GM19395 (cell line): ENCODE results near the gene CA12.

Experiments
- ATAC-seq: cut with Tn5 transposase; IDR thresholded peaks from one replicate; pipeline ENCODE4 v1.9.1; 2021; ENCODE audit warnings: mild to moderate bottlenecking, moderate library complexity; ENCODE audit not compliant: unreplicated experiment

Gene CA12

DNA sequence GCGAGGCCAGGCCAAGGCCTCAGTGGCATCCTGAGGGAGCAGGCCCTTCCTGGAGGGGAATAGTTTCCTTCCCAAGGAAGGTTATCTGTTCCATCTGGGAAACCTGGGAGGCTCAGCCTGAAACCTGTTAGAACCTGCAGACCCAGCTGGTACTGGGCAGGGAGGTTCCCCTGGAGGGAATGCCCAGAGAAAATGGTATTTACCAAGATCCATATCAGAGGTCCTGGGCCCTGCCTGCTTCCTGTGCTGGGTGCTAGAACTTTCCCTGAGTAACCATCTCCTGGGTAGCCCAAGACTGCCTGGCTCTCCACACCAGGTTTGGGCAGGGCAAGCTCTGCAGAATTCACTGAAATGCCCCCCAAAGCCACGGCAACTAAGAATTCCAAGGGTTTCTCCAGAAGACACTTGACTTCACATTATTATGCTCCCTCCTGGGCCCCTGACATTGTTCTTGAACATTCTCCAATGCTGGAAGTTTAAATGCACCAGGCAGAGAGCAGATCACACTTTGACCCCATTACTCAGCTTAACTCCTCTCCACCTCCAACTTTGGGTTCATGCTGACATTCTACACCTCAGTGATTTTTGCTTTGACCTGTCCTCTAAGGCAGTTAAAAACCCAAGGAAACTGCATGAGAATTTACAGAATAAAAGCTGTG is 2.0 kb downstream of the CA12 start:
- no peak for ATAC-seq

DNA sequence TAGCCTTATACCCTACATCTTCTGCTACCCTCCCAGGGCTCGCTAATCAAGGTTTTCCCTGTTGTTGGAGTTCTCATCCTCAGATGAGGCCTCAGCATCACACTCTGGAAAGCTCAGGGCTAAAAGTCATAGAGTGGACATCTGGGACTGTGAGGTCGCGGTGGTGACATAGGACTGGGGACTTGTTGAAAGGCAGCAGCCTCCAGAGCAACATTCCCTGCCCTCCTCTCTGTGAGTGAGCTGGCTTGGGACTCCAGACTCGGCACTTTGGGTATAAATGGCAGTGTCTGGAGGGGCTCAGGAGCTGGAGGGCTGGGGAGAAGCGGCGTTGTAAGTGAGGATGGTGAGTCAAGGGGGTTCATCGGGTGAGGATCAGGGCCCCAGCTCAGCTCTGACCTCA is 2.7 kb downstream of the CA12 start:
- ATAC-seq, result no peak

DNA sequence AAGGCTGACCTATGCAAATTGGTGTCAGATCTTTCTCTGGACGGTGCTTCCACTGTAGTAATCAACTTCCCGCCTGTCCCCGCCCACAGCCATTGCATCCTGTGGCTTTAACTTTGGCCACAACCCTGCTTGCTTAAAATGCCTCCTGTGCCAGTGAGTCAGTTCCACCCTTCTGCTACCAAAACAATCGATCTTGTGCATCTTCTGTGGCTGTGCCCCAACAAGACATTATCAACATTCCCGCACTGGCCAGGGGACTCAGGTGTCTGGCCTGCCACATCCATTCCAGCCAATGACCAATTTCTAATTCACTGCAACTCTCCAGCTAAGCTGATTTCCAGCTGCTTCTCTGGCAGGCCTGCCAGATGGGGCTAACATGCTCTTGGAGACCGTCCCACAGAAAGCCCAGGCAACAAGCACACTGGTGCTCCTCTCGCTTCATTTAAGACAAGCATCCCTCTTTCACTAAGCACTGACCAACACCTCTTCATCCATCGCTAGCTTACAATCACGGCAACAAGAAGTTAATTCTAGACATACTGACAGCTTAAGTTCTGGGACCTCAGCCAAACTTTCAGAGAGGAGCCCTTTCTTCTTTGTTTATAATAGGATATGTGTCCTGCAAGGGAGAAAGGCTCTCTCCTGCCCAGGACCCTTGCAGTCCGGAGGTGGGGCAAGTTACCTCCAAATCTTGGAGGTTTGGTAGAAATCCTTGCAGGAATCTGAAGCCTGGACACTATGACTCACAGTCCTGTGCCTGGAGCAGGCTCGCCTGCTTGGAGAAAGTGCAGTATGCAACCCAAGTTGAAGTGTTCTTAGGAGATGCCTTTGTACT is 6.7 kb downstream of the CA12 start:
- ATAC-seq, result no peak

- ATAC-seq, result no peak
These were observed 7.6 kb downstream of the CA12 start for GRCh38 chr15:63373866-63374548.

DNA sequence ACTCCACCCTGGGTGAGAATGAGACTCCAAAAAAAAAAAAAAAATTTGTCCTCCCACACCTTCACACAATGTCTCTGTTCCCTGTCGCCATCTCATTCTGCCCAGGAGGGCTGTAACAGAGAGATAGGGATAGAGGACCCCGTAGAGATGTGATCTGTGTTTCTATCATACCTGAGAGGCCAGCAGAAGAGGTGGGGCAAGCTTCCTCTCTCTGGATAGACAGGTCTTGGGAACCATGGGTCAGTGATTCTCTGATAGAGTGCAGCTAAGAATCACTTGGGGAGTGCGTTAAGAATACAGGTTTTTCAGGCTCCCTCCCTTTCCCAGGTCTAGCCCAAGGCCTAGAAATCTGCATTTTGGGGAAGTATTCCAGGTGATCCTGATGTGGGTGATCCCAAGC is 8.3 kb downstream of the CA12 start:
- ATAC-seq, result no peak

GRCh38 chr15:63372753-63373152 is 8.9 kb downstream of the CA12 start:
- no peak for ATAC-seq

DNA sequence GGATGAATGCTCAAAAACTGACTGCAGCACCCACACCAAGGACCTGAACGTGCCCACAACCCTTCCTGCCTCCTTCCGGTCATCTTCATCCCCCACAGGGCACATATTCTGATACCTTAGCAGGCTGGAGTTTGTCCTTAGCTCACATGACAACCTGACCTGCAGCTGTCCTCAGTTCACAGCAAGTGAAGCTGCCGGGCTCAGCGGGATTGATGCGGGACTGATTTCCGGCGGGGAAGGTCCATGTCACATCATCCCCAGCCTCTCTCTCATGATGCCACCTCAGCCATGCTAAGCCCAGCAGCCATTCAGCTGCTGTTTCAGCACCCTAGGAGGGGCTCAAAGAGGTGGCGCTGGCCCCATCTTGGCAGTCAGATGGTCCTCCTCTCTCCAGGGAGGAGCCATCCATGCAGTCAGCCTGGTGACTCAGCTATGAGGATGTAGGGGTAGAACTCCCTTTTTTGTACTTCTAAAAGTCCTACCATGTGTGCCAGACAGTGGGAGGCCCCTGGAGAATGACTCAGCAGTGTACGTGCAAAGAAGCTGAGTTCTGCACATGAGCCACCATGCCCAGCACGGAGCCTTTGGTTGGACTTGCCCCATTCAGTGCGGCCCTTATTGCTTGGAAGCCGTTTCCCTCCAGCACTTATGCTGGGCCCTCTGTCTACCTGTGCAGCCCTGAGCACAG is 9.5 kb downstream of the CA12 start:
- no peak for ATAC-seq

DNA sequence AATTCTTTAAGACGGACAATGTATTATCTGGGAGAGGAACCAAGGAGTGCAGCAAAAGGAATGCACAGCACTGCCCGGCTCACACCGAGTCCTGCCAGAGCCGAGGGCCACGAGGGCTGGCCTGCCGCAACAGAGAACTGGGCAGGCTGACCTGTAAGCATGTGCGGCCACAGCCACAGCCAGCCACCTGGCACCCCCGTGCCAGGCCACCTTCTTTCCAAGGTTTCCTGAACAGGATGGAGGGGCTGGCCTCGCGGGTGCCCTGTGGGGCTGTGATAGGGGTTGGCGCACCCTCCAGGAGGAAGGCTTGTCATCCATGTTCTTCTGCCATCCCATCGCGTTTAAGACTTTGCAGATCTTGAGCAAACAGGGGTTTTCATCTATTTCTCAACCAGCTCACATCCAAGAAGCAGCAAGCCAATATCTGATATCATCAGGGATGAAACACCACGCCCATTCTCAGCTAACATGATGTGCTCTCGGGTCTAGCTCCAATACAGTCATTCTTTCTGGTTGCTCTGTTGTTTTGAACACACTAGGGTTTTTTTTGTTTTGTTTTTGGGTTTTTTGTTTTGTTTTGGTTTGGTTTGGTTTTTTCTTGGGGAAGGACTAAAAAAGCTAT is 10.2 kb downstream of the CA12 start:
- no peak for ATAC-seq

DNA sequence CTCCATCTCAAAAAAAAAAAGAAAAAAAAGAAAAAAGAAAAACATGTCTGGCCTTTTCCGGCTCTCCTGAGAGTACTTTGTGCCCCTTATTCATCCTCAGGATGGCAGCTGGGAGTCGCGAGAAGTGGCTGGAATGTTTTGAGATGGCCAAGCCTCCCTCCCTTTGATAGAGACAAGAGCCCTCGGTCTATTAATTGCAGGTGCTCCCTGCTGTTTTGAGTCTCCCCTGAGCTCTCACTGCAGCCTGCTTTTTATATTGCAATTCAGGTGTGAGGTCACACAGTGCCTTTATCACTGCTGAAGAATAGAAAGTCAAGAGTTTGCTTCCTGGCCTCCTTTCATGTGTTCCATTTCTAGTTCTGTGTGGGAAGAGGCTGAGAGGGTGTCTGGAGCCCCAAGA is 10.9 kb downstream of the CA12 start:
- no peak for ATAC-seq

- no peak for ATAC-seq
These were observed 11.9 kb downstream of the CA12 start for GRCh38 chr15:63369781-63370180.

DNA sequence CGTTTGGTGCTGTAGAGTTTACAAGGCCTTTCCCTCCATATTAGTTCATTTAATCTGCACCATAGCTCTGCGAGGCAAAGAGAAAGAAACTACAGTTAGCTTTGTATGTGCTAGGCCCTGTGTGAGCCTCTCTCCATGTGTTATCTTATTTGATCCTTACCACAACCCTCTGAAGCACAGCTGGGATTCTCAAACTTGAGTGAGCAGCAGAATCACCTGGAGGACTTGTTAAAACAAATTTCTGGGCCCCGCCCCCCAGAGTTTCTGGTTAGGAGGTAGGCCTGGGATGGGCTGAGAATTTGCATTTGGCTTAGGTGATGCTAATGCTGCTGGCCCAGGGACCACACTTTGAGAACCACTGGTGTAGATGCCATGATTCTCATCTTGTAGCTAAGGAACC is 12.3 kb downstream of the CA12 start:
- ATAC-seq, result no peak

GRCh38 chr15:63368503-63368902 is 13.1 kb downstream of the CA12 start:
- no peak for ATAC-seq

GRCh38 chr15:63367900-63368299 is 13.7 kb downstream of the CA12 start:
- ATAC-seq, result no peak

- ATAC-seq, result no peak
These were observed 14.3 kb downstream of the CA12 start for GRCh38 chr15:63367390-63367789.

- no peak for ATAC-seq
These were observed 15.2 kb downstream of the CA12 start for GRCh38 chr15:63366451-63366850.

GRCh38 chr15:63365273-63365680 is 16.4 kb downstream of the CA12 start:
- no peak for ATAC-seq

DNA sequence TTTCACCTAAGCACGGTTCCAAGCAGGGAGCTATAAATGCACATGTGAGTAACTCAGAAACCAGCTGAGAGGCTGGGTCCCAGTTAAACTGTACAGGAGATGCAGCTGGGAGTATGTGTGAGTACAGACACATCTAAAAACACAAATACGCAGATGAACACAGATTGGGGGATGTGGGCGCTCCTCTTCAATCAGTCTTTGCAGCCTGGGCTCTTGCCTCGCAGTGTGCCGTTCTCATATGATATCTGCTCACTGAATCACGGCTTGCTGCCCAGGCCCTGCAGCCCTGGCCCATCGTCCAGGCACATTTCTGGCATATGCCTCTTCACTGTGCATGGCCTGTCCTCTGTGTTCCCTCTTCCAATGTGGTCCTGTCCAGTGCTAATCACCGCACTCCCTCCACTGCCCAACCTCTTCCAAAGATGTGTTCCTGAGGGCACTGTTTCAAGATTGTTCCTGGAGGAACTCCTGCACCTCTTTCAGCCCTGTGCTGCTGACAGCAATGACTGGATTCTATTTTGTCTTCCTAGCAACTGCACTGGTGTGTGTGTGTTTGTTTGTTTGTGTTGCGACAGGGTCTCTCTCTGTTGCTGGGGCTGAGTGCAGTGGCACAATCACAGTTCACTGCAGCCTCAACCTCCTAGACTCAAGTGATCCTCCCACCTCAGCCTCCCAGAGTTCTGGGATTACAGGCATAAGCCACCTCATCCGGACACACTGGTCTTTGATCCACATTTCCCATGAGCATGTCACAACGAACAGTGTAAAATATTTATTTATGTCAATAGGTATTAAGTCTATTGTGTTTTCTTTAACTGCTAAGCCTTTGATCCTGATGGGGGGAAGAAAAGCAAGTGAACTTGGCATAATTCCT is 17.0 kb downstream of the CA12 start:
- ATAC-seq, result no peak

- no peak for ATAC-seq
These were observed 18.4 kb downstream of the CA12 start for GRCh38 chr15:63363292-63363691.

- no peak for ATAC-seq
These were observed 18.8 kb downstream of the CA12 start for GRCh38 chr15:63362885-63363284.

- no peak for ATAC-seq
These were observed 19.4 kb downstream of the CA12 start for GRCh38 chr15:63362196-63362595.
